Keratinocyte (primary cell): ENCODE results near the gene FBLN5. TPM values are rescaled to one million over a fixed set of nuclear protein-coding genes. Genes with fewer than 3 reads are reported as not detected.

Source experiments
- DNase-seq: peaks from one replicate; pipeline ENCODE4 v3.0.0-alpha.2; 2011; ENCODE audit warnings: low read depth, missing footprints, low spot score
- FAIRE-seq: peaks from 2 replicates; lab custom pipeline; 2011; peaks lifted over from hg19 to GRCh38; lab: Jason Lieb, UNC
- H2AFZ ChIP-seq: 2 replicates; pipeline ENCODE4 v1.6.0; 2012; ENCODE audit warnings: low read length, control low read depth, inconsistent platforms; ENCODE audit not compliant: control insufficient read depth
- H3K27ac ChIP-seq: 2 replicates; pipeline ENCODE4 v1.5.1; 2011; ENCODE audit warnings: low read length; ENCODE audit not compliant: control insufficient read depth, insufficient read depth
- H3K27me3 ChIP-seq: 3 replicates; pipeline ENCODE4 v1.6.0; 2011; ENCODE audit warnings: low read length; ENCODE audit not compliant: control insufficient read depth, insufficient read depth; ENCODE audit errors: extremely low read depth
- H3K36me3 ChIP-seq, 2 experiments: 2 replicates in 1 of 2; 3 replicates in 1 of 2; pipeline ENCODE4 v1.5.1; 2011; ENCODE audit warnings: low read length in 2 of 2, mild to moderate bottlenecking in 1 of 2; ENCODE audit not compliant: control insufficient read depth in 2 of 2, insufficient read depth in 2 of 2; ENCODE audit errors: extremely low read depth in 1 of 2
- H3K4me1 ChIP-seq: 3 replicates; pipeline ENCODE4 v1.5.1; 2011; ENCODE audit warnings: low read length; ENCODE audit not compliant: control insufficient read depth, insufficient read depth; ENCODE audit errors: extremely low read depth
- H3K4me2 ChIP-seq: 3 replicates; pipeline ENCODE4 v1.6.0; 2011; ENCODE audit warnings: low read depth, low read length; ENCODE audit not compliant: control insufficient read depth, insufficient read depth; ENCODE audit errors: extremely low read depth
- H3K4me3 ChIP-seq, 3 experiments: fragments of 200-600 bp in 1 of 3; sonication (generic) in 1 of 3; 2 replicates in 2 of 3; 3 replicates in 1 of 3; pipeline ENCODE4 v1.5.1; 2011 to 2016; ENCODE audit warnings: low read length in 3 of 3, mild to moderate bottlenecking in 3 of 3, control low read depth in 2 of 3, inconsistent platforms in 1 of 3, low read depth in 1 of 3, mixed read lengths in 1 of 3, mixed run types in 1 of 3, moderate library complexity in 1 of 3; ENCODE audit not compliant: control insufficient read depth in 2 of 3, insufficient read depth in 2 of 3; ENCODE audit errors: extremely low read depth in 1 of 3
- H3K79me2 ChIP-seq: 2 replicates; pipeline ENCODE4 v1.6.0; 2012; ENCODE audit warnings: low read length; ENCODE audit not compliant: control insufficient read depth, insufficient read depth
- H3K9ac ChIP-seq: 3 replicates; pipeline ENCODE4 v1.6.0; 2011; ENCODE audit warnings: low read length; ENCODE audit not compliant: control insufficient read depth, insufficient read depth; ENCODE audit errors: extremely low read depth
- H3K9me1 ChIP-seq: 3 replicates; pipeline ENCODE4 v1.6.0; 2011; ENCODE audit warnings: low read length; ENCODE audit not compliant: control insufficient read depth, insufficient read depth; ENCODE audit errors: extremely low read depth
- H3K9me3 ChIP-seq: 2 replicates; pipeline ENCODE4 v1.5.1; 2012; ENCODE audit warnings: low read depth, low read length; ENCODE audit not compliant: control insufficient read depth
- H4K20me1 ChIP-seq: 3 replicates; pipeline ENCODE4 v1.6.0; 2011; ENCODE audit warnings: low read length; ENCODE audit not compliant: control insufficient read depth, insufficient read depth; ENCODE audit errors: extremely low read depth
- CTCF ChIP-seq, 3 experiments: IDR thresholded peaks in 1 of 3; conservative IDR thresholded peaks in 1 of 3; optimal IDR thresholded peaks in 1 of 3; 2 replicates in 2 of 3; 3 replicates in 1 of 3; pipeline versions ENCODE3 to v1.5.1; 2011; ENCODE audit warnings: low read length in 3 of 3, mild to moderate bottlenecking in 3 of 3, moderate library complexity in 2 of 3, control low read depth in 1 of 3, inconsistent platforms in 1 of 3; ENCODE audit not compliant: insufficient read depth in 2 of 3; ENCODE audit errors: extremely low read depth in 1 of 3
- EZH2 ChIP-seq: IDR thresholded peaks from one replicate; pipeline ENCODE4 v1.6.1; 2012; ENCODE audit warnings: inconsistent platforms, mild to moderate bottlenecking, low read length, moderate library complexity
- dilution Hi-C: fragments of 300-500 bp; cut with MboI; formaldehyde crosslinking; loops from one replicate; pipeline ENCODE4 v1.7.0; 2020; ENCODE audit warnings: low sequenced_read_pairs; ENCODE audit not compliant: extremely low pct_ligation_motif_present
- polyA plus RNA-seq, 5 experiments: library from polyadenylated mRNA; depleted of rRNA in 3 of 5; stranded (reverse) in 3 of 5; stranded (forward) in 1 of 5; unstranded in 1 of 5; fragments of >200 nt; gene quantifications; 1 replicate in 1 of 5; 2 replicates in 3 of 5; 3 replicates in 1 of 5; pipeline versions ENCODE4 v1.2.1 to v1.2.3, GENCODE V29; 2011 to 2012; ENCODE audit warnings: missing spikeins in 2 of 5, low read depth in 1 of 5, low replicate concordance in 1 of 5

The FBLN5 gene
- polyA plus RNA-seq, 1 donor (not counting 4 experiments of a cell fraction or from before 2014, with no cell fraction given) = 0.10 TPM

DNA sequence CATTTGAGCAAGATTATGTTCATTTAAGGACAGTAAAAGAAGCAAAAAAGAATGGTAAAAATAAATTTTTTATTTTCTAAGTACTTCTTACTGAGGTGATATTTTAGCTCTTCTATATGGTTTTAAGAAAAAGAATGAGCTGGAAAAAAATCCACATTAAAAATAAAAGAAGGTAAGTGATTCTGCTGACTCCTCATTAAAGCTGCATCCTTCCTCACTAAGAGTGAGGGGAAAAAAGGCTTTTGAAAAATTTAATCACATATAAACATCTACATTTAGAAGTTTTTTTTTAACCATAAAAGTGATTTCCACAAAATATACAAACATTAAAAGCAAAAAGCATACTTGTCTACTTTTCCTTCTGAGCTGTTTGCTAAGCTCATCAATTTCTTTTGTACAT, 28.3 kb upstream of the FBLN5 start:
- Histone ChIP-seq H3K27ac (no peak overlapping the region), H3K9me3 (no peaks in the 10 kb centered on the region), H3K4me2 (no peak overlapping the region), H3K79me2 (peaks cover 3% of the 10 kb centered on the region), H3K9me1 (no peaks in the 10 kb centered on the region), H3K4me3 (no peak overlapping the region), H3K4me1 (peaks cover 13% of the 10 kb centered on the region), H3K36me3 (peaks cover 0 to 7% of the 10 kb centered on the region in 2 experiments), H4K20me1 (no peaks in the 10 kb centered on the region), H2AFZ (no peak overlapping the region), H3K27me3 (no peaks in the 10 kb centered on the region), H3K9ac (no peak overlapping the region)
- DNase-seq = no peak
- dilution Hi-C loops = no loop called here
- TF ChIP-seq CTCF (optimal IDR thresholded peaks at IDR 0.05 in 1 of 3, IDR thresholded peaks at IDR 0.05 in 1 of 3, conservative IDR thresholded peaks at IDR 0.05 in 1 of 3; ENCODE audit: extremely low read depth in 1 of 3, insufficient read depth in 2 of 3, low read length in 3 of 3) (no peak), EZH2 (no peak)
- FAIRE-seq = no peak

GRCh38 chr14:91971188-91971778, 23.8 kb upstream of the FBLN5 start:
- no peak overlapping the region for H2AFZ ChIP-seq
- H3K27me3 ChIP-seq = no peaks in the 10 kb centered on the region
- FAIRE-seq = no peak
- H3K9me1 ChIP-seq = no peaks in the 10 kb centered on the region
- no peak overlapping the region for H3K4me3 ChIP-seq
- no peak overlapping the region for H3K9ac ChIP-seq
- TF ChIP-seq CTCF (optimal IDR thresholded peaks at IDR 0.05 in 1 of 3, IDR thresholded peaks at IDR 0.05 in 1 of 3, conservative IDR thresholded peaks at IDR 0.05 in 1 of 3; ENCODE audit: extremely low read depth in 1 of 3, insufficient read depth in 2 of 3, low read length in 3 of 3) (no peak), EZH2 (no peak)
- no peaks in the 10 kb centered on the region for H3K9me3 ChIP-seq
- H3K27ac ChIP-seq = no peak overlapping the region
- no peak overlapping the region for H3K4me2 ChIP-seq
- DNase-seq = no peak
- no peaks in the 10 kb centered on the region for H4K20me1 ChIP-seq
- H3K36me3 ChIP-seq = peaks cover 0 to 9% of the 10 kb centered on the region in 2 experiments
- dilution Hi-C loops = no loop called here
- H3K4me1 ChIP-seq = no peaks in the 10 kb centered on the region
- no peaks in the 10 kb centered on the region for H3K79me2 ChIP-seq
